NCI-H1417 (cell line): ENCODE measurements around the gene MTRF1L.
"Not testable (repeated sequence)": the region's sequence is repeated elsewhere in the genome, so short reads cannot be mapped to it uniquely, and the experiment has no call there.

Experiments used
- DNase-seq, 3 experiments: peaks; one replicate each; lab custom pipeline; 2025; lab: John Stamatoyannopoulos, UW

Gene MTRF1L

DNA sequence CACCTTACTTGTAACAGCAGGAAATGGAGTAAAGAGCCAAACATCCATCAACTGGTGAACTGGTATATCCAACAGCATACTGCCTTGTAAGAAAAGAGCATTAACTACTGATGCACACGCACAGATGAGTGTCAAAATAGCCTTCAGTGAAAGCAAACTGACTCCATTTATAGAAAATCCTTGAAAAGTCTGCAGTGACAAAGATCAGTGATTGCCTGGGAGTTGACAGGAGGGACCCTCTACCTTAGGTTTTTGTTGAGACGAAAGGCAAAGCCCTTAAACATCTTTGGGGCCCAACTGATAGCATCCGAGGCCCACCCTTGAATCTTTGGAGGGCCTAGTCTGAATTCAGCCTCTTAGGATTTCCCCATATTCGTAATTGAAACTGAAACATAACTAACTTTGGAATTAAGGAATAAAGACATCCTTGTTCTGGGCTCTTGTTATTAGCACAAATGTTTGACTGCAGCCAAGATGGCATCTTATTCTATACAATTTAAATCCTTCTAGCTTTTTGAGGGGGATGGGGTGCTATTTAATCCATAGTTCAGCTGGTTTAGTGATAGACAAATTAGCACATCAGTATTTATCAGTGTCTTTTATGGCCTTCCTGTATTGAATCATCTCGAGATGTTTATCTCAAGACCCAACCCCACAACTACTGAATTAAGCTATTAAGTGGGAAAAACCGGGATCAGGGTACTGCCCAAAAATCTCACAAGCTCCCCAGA lies 32.7 kb downstream of the MTRF1L start:
- no peak for DNase-seq

DNA sequence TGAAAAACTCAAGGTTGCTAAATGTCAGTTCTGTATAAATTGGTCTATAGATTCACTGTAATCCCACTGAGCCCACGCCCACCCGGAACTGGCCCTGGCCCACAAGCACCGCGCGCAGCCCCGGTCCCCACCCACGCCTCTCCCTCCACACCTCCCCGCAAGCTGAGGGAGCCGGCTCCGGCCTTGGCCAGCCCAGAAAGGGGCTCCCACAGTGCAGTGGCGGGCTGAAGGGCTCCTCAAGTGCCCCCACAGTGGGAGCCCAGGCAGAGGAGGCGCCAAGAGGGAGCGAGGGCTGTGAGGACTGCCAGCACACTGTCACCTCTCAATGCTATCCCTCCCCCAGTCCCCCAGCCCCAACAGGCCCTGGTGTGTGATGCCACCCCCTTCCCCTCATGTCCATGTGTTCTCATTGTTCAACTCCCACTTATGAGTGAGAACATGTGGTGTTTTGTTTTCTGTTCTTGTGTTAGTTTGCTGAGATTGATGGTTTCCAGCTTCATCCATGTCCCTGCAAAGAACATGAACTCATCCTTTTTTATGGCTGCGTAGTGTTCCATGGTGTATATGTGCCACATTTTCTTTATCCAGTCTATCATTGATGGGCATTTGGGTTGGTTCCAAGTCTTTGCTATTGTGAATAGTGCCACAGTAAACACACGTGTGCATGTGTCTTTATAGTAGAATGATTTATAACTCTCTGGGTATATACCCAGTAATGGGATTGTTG lies 36.2 kb downstream of the MTRF1L start:
- DNase-seq, result not testable (repeated sequence)

DNA sequence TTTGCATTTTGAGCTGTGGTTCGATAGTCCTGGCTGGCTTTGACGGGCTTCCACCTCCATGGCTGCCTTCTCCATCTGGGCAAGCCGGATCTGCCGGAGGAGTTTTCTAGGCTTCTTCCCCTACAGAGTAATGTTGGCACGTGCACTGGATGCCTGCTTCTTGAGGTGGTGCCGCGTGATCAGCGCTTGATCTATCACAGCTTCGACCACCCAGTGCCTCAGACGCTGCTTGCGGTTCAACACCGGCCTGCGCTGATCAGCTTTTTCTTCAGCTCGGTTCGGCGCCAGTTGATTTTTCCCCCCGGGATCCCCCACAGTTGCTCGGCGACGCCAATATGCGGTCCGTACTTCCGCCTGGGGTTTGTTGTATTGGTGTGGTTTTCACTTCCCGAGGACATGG lies 43.2 kb downstream of the MTRF1L start:
- no peak for DNase-seq

DNA sequence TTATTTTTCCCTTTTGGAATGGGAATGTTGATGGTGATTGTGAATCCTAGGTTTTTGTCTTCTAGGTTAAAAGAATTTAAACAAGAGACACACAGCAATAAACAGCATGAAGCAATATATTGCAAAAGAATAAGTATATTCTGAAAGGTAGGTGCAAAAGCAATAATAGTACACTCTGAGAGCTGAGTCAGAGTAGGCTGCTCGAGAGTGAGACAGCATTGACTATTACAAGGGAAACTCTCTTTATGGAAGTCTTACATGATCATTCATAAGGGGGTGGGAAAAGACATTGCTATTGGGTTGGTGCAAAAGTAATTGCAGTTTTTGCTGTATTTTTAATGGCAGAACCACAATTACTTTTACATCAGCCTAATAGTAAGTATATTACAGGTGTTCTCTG lies 44.7 kb downstream of the MTRF1L start:
- no peak for DNase-seq

DNA sequence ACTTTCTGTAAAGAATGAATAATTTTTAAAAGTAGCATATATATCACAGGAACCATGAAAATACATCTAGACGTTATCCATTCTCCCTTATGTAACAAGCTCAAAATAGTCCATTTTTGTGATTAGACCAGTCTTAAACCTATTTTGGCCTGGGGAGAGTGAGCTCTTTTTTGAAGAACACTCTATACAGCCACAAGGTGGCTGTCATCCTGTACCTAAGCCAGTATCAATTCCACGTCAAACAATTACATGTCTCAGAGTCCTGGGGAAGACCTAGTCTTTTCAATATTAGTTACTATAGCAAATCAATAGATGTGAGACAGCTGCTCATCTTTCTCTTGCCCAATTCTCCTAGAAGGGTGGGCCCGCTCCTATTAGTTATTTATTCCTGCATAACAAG lies 48.1 kb downstream of the MTRF1L start:
- DNase-seq, result peak in 1 of 3 experiments; percentile 26

DNA sequence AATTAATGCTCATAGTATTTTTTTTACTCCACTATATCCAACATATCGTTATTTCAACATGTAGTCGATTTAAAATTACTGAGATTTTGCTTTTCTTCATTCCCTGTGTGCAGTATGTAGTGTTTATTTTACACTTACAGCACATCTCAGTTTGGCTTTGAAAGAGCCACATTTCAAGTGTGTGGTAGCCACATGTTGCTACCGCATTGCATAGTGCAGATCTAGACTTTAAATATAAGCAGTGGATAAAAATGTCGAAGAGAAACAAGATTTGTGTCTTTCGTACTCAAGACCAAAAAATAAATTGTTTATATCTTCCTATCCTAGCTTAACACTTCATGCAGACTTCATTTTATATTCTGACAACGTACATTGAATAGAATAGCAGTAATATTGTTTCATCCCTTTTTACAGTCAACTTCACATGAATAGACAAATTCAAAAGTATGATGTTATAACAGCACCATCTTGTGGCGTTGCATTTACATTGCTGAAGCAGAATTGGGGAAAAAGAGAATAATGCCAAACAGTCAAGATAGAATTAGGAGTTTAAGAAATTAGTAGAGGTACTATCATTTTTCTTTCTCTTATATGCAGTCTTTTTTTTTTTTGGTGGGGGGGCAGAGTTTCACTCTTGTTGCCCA lies 49.5 kb downstream of the MTRF1L start:
- peak in 2 of 3 experiments; percentile 9 to 57 for DNase-seq

DNA sequence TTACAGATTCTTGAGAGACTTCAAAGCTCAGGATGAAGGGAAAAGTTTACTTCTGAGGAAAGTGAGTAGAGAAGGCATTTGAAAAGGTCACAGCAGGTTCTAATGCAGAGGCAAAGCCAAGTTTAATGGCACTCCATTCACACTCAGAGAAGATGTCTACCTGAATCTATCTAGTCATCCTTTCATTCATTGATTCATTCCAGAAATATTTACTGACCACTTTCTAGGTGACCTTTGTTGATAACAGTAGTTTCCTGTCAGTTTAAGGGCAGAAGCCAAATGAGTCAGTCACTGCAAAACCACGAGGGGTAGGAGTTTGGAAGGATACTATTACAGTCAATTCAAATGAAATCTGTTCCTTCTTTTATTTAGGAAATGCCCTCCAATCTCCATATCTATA lies 50.5 kb downstream of the MTRF1L start:
- no peak for DNase-seq

DNA sequence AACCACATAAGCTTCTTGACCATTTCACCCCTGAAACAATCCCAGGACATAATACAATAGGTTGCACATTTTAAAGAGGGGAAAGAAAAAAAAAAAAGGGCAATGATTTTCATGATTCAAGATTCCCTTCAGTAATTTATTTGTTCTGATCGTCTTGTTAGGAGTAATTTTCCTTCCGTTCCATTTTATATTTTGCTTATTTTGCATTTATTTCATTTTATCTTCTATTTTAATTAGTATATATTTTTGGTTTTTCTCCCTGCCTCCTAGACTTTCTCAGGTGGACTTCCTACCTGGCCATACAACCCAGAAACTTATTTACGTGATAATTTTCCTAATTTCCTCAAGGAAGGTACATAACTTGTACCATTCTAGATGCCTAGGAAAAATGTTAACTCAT lies 52.3 kb downstream of the MTRF1L start:
- DNase-seq, result no peak

DNA sequence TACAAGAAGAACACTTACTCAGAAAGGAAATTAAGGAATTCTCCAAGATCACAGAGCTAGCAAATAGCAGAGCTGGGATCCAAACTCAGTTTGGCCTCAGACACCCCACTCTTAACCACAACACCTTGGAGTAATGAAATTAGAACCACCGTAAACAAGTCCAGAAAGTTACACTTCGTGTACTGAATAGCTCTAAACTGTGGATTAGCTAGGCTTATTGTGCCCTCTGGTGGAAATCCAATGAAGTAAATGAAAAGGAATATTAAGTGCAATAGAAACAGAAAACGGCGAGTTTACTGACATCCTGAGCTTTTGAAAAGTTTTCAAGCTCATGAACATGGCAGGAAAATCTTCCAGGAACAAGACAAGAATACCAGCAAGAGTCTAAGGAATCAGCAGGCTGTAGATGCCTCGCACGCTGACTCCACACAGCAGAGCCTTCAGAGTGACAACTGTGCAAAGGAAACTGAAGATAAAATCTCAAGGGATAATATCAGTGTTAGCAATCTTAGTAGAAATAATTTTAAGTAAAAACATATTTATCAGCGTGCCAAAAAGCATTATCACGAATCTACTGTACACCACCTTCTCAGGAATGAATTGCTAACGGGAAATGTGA lies 54.2 kb downstream of the MTRF1L start:
- peak; percentile 16 to 79 (median 31) for DNase-seq

DNA sequence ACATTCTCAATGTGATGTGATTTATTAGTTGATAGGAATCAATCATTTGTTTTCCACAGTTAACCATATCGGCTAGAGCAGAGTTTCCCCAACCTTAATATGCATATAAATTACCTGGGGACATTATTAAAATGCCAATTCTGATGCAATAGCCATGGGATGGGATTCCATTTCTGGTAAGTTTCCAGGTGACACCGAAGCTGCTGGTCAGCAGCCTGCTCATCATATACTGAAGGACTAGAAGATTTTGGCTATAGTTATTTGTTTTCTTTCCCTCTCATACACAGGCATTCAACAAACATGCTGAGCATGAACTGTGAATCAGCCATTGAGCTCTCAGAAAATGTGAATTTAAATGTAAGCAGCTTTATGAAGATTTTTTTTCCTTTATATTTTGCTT lies 55.5 kb downstream of the MTRF1L start:
- DNase-seq, result no peak

DNA sequence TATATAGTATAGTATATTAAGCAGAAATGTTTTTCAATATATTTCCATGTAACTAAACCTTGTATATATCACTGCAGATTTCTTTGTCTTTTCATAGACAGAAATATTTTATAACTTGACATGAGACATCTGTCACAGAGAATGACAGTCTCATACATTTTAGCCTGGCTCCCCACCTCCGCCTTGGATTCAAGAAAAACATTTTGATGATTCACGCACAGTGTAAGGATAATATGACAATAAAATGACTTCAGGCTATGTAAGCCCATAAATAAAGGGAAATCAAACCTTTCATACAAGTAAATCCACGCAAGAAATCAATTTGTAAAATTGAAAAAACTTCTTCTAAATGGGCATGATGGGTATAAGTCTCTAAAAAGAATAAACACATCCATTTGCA lies 56.0 kb downstream of the MTRF1L start:
- no peak for DNase-seq

DNA sequence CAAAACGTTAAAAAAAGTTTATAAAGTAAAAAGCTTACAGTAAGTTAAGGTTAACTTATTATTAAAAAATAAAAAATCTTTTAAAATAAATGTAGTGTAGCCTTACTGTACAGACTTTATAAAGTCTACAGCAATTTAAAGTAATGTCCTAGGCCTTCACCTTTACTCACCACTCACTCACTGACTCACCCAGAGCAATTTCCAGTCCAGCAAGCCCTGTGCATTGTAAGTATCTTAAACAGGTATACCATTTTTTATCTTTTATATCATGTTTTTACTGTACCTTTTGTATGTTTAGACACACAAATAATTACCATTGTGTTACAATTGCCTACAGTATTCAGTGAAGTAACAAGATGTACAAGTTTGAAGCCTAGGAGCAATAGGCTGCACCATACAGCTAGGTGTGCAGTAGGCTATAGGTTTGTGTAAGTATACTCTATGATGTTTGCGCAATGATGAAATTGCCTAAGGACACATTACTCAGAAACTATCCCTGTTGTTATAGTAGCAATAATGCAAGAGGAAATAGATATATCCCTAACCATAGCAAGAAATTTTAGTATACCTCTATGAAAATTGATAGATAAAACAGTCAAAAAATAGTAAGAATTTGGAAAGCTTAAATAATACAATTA lies 59.1 kb downstream of the MTRF1L start:
- DNase-seq, result peak in 1 of 3 experiments; percentile 41

DNA sequence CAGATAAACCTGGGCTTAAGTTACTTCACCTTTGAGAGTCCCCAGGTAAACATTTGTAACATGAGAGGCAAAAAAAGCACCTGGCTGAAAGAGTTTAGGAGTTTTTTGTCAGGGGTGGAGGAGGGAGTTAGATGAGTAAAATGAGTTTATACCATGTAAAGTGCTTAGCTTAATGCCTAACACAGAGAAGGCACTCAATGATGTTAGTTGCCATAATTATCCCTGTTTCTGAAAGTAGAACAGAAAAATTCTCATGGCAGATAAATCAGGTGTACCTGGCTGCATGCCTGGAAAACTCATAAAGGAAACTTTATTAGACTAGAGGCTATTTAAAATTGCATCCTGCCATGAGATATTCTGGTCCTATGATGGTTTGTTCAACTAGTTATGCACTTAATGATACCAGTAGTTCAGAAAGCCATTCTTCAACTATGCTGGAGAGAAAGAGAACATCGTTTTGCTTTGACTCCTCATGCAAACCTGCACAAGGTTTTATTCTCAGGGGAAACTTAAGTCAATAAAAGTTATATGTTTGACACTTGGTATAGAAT lies 60.1 kb downstream of the MTRF1L start:
- no peak for DNase-seq

DNA sequence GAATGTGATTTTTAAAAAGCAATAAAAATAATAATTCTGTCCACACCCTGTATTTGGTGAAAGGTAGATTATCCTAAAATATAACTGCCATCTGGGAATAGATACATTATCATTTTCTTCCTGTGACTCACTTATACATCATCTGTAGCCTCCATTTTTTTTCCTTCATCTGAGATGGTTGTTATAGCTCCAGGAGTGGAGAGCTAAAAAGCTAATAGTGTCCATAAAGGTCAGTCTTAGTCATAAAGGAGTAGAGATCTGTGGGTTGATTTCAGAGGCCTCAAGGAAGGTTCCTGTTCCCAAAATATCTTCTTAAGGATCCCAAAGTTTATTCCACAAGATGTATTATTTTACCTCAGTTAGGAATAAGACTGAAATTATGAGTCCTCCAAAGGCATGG lies 60.8 kb downstream of the MTRF1L start:
- DNase-seq, result no peak
